ENCODE measurements around the gene CLK2.

The CLK2 gene

DNA sequence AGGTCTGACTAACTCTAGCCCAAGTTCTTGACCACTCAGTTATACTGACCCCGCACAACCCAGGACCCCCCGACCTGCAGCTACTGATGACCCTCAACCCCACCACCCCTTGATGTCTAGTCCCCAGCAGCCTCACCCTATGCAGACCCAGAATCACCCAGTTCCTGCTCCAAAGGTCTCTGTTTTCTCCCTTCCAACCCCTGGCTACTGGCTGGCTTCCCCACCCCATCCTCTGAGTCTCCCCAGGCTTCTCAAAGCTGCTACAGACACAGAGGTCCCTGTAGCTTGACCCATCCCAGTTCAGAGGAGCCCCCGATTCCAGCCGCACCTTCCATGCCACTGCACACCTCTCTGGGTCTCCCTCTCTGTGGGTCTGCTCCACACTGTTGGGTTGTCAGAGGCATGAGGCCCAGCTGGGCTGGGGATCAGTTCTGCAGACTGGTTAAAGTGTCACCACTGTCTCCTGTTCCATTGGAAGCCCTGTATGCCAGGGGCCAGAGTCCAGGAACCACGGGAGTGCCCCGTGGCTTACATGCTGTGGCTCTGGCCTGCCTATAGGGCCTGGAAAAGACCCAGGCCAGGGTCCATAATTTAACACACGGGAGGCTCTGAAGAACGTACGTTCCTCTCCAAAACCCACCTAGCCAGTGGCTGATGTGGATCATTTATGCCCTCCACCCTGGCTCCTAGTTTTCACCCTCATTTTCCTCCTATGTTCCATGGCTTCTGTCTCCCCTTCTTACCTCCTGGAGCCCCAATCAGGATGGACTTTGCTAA is 27.4 kb upstream of the CLK2 start:
- no peaks in the 10 kb centered on the region for H3K36me3 ChIP-seq (replicated peaks in 1 of 2; ENCODE audit: control insufficient read depth in 2 of 2, insufficient read depth in 2 of 2, low read length in 2 of 2)
- no peak overlapping the region for H3K4me3 ChIP-seq (ENCODE audit: low read length in 2 of 2)
- no peak overlapping the region for H4K91ac ChIP-seq (ENCODE audit: low read depth, low read length, poor library complexity)
- H2AK5ac ChIP-seq (ENCODE audit: low read depth, low read length) = peak overlapping the region; percentile 89
- H4K8ac ChIP-seq (ENCODE audit: low read depth, low read length) = no peak overlapping the region
- no CpG with 5 or more reads among the region's 9 CpGs for WGBS, 2 donors (ENCODE audit: extremely low coverage in 2 of 2, insufficient read length in 2 of 2, insufficient replicate concordance in 1 of 2)
- peak overlapping the region; percentile 88 for H2BK15ac ChIP-seq (ENCODE audit: low read length)
- no peak overlapping the region for H3K9ac ChIP-seq (ENCODE audit: low read depth, low read length, poor library complexity)
- H3K23ac ChIP-seq (ENCODE audit: low read depth, low read length, poor library complexity) = no peak overlapping the region
- H2AFZ ChIP-seq (ENCODE audit: low read length) = peak overlapping the region; percentile 49
- peaks cover 0 to 2% of the 10 kb centered on the region in 2 donors for H3K4me1 ChIP-seq (ENCODE audit: control insufficient read depth in 2 of 2, insufficient read depth in 1 of 2, low read depth in 1 of 2, low read length in 2 of 2)
- H3K4me2 ChIP-seq (ENCODE audit: insufficient read depth, low read length, poor library complexity, severe bottlenecking) = no peak overlapping the region
- no peak overlapping the region for H2BK120ac ChIP-seq (ENCODE audit: low read depth, low read length)
- no peak overlapping the region for H3K14ac ChIP-seq (ENCODE audit: low read length)
- peak overlapping the region; percentile 31 for H3K18ac ChIP-seq (ENCODE audit: low read length)
- H2BK12ac ChIP-seq (ENCODE audit: low read length) = peak overlapping the region; percentile 31
- no peaks in the 10 kb centered on the region for H3K79me1 ChIP-seq (ENCODE audit: low read depth, low read length)
- peaks cover 0 to 4% of the 10 kb centered on the region in 2 donors for H3K9me3 ChIP-seq (replicated peaks in 1 of 2; ENCODE audit: control insufficient read depth in 2 of 2, insufficient read depth in 1 of 2, low read depth in 1 of 2, low read length in 2 of 2)
- no peak for DNase-seq (ENCODE audit: low spot score)
- H3K4ac ChIP-seq (ENCODE audit: low read length) = no peak overlapping the region
- H2BK5ac ChIP-seq (ENCODE audit: low read length) = no peak overlapping the region
- H3K27ac ChIP-seq (replicated peaks; ENCODE audit: low read length) = no peak overlapping the region
- H3K27me3 ChIP-seq (ENCODE audit: control insufficient read depth in 3 of 3, insufficient read depth in 3 of 3, low read depth in 1 of 3, low read length in 3 of 3) = peaks cover 0 to 11% (median 6%) of the 10 kb centered on the region in 3 experiments

DNA sequence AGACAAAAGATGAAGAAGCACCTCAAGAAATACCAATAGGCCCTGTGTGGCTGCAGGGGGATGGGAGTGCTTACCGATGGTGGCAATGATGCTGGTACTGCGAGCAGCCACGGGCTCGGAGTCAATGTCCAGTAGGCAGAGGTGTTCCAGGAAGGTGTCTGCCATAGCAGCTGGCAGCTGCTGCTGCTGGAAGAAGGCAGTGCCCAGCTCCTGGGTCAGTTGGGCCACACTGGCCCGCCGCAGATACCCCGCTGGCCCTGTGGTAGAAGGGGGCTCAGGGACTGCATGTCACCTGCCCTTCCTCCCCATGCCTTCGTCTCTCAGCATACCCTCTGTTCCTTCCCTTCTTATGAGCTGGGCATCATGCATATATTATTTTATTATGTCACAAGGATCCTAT is 26.7 kb upstream of the CLK2 start:
- H4K91ac ChIP-seq (ENCODE audit: low read depth, low read length, poor library complexity) = no peak overlapping the region
- H2BK12ac ChIP-seq (ENCODE audit: low read length) = no peak overlapping the region
- no CpG with 5 or more reads among the region's 8 CpGs for WGBS, 2 donors (ENCODE audit: extremely low coverage in 2 of 2, insufficient read length in 2 of 2, insufficient replicate concordance in 1 of 2)
- no peak overlapping the region for H2BK5ac ChIP-seq (ENCODE audit: low read length)
- peak overlapping the region; percentile 79 for H2AK5ac ChIP-seq (ENCODE audit: low read depth, low read length)
- H3K4ac ChIP-seq (ENCODE audit: low read length) = no peak overlapping the region
- H3K4me2 ChIP-seq (ENCODE audit: insufficient read depth, low read length, poor library complexity, severe bottlenecking) = no peak overlapping the region
- H3K36me3 ChIP-seq (replicated peaks in 1 of 2; ENCODE audit: control insufficient read depth in 2 of 2, insufficient read depth in 2 of 2, low read length in 2 of 2) = no peaks in the 10 kb centered on the region
- no peak overlapping the region for H3K4me3 ChIP-seq (ENCODE audit: low read length in 2 of 2)
- DNase-seq (ENCODE audit: low spot score) = no peak
- no peak overlapping the region for H2BK120ac ChIP-seq (ENCODE audit: low read depth, low read length)
- peaks cover 0 to 5% of the 10 kb centered on the region in 2 donors for H3K9me3 ChIP-seq (replicated peaks in 1 of 2; ENCODE audit: control insufficient read depth in 2 of 2, insufficient read depth in 1 of 2, low read depth in 1 of 2, low read length in 2 of 2)
- H3K23ac ChIP-seq (ENCODE audit: low read depth, low read length, poor library complexity) = no peak overlapping the region
- H2AFZ ChIP-seq (ENCODE audit: low read length) = no peak overlapping the region
- peaks cover 0 to 18% (median 13%) of the 10 kb centered on the region in 3 experiments for H3K27me3 ChIP-seq (ENCODE audit: control insufficient read depth in 3 of 3, insufficient read depth in 3 of 3, low read depth in 1 of 3, low read length in 3 of 3)
- peaks cover 2% of the 10 kb centered on the region in 2 donors for H3K4me1 ChIP-seq (ENCODE audit: control insufficient read depth in 2 of 2, insufficient read depth in 1 of 2, low read depth in 1 of 2, low read length in 2 of 2)
- H3K9ac ChIP-seq (ENCODE audit: low read depth, low read length, poor library complexity) = no peak overlapping the region
- H3K14ac ChIP-seq (ENCODE audit: low read length) = no peak overlapping the region
- no peaks in the 10 kb centered on the region for H3K79me1 ChIP-seq (ENCODE audit: low read depth, low read length)
- H4K8ac ChIP-seq (ENCODE audit: low read depth, low read length) = no peak overlapping the region
- peak overlapping the region; percentile 19 for H3K18ac ChIP-seq (ENCODE audit: low read length)
- H2BK15ac ChIP-seq (ENCODE audit: low read length) = no peak overlapping the region
- H3K27ac ChIP-seq (replicated peaks; ENCODE audit: low read length) = no peak overlapping the region

DNA sequence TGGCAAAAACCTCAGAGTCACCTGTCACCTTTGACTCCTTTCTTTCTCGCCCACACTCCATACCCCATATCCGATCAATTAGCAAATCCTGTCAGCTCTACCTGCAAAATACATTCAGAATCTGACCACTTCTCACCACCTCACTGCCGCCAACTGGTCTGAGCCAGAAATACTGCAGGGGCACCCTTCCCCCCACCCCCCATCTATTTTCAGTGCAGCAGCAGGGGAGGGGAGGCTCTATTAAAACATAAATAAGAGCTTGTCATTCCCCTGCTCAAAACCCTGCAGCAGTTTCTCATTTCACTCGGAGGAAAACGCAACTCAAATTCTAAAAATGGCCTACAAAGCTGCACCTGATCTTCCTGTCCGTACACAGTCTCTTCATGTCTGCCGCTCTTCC is 24.1 kb upstream of the CLK2 start:
- DNase-seq (ENCODE audit: low spot score) = no peak
- Histone ChIP-seq H3K14ac (ENCODE audit: low read length) (no peak overlapping the region), H3K27me3 (ENCODE audit: control insufficient read depth in 3 of 3, insufficient read depth in 3 of 3, low read depth in 1 of 3, low read length in 3 of 3) (peaks cover 3 to 41% (median 24%) of the 10 kb centered on the region in 3 experiments), H3K23ac (ENCODE audit: low read depth, low read length, poor library complexity) (no peak overlapping the region), H2BK12ac (ENCODE audit: low read length) (no peak overlapping the region), H3K79me1 (ENCODE audit: low read depth, low read length) (no peaks in the 10 kb centered on the region), H3K9ac (ENCODE audit: low read depth, low read length, poor library complexity) (no peak overlapping the region), H3K18ac (ENCODE audit: low read length) (no peak overlapping the region), H4K8ac (ENCODE audit: low read depth, low read length) (no peak overlapping the region), H3K27ac (replicated peaks; ENCODE audit: low read length) (no peak overlapping the region), H4K91ac (ENCODE audit: low read depth, low read length, poor library complexity) (no peak overlapping the region), H3K4me1 (ENCODE audit: control insufficient read depth in 2 of 2, insufficient read depth in 1 of 2, low read depth in 1 of 2, low read length in 2 of 2) (peaks cover 2 to 3% of the 10 kb centered on the region in 2 donors), H3K4me2 (ENCODE audit: insufficient read depth, low read length, poor library complexity, severe bottlenecking) (no peak overlapping the region), H2BK120ac (ENCODE audit: low read depth, low read length) (no peak overlapping the region), H2AK5ac (ENCODE audit: low read depth, low read length) (no peak overlapping the region), H3K4ac (ENCODE audit: low read length) (no peak overlapping the region), H3K36me3 (replicated peaks in 1 of 2; ENCODE audit: control insufficient read depth in 2 of 2, insufficient read depth in 2 of 2, low read length in 2 of 2) (no peaks in the 10 kb centered on the region), H2BK15ac (ENCODE audit: low read length) (no peak overlapping the region), H2AFZ (ENCODE audit: low read length) (peak overlapping the region; percentile 52), H3K9me3 (replicated peaks in 1 of 2; ENCODE audit: control insufficient read depth in 2 of 2, insufficient read depth in 1 of 2, low read depth in 1 of 2, low read length in 2 of 2) (peaks cover 0 to 15% of the 10 kb centered on the region in 2 donors), H2BK5ac (ENCODE audit: low read length) (no peak overlapping the region), H3K4me3 (ENCODE audit: low read length in 2 of 2) (no peak overlapping the region)
- no CpG with 5 or more reads among the region's 7 CpGs for WGBS, 2 donors (ENCODE audit: extremely low coverage in 2 of 2, insufficient read length in 2 of 2, insufficient replicate concordance in 1 of 2)

DNA sequence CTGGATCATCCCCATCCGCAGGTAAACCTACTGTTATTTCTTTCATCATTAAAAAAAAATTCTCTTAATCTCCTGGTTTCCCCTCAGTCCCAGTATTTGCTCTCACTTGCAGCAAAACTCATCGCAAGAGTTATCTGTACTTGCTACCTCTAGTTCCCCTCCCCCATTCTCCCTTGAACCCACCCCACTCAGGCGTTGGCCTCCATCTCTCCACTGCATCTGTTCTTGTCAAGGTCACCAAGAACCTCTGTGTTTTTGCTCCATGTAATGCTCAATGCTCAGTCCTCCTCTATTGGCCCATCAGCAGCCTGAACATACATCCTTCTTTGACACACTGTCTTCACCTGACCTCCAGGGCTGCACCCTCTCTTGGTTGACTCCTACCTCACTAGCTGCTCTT is 23.4 kb upstream of the CLK2 start:
- H2BK15ac ChIP-seq (ENCODE audit: low read length) = no peak overlapping the region
- H3K27me3 ChIP-seq (ENCODE audit: control insufficient read depth in 3 of 3, insufficient read depth in 3 of 3, low read depth in 1 of 3, low read length in 3 of 3) = peaks cover 3 to 41% (median 24%) of the 10 kb centered on the region in 3 experiments
- no peak overlapping the region for H3K27ac ChIP-seq (replicated peaks; ENCODE audit: low read length)
- H3K4me3 ChIP-seq (ENCODE audit: low read length in 2 of 2) = no peak overlapping the region
- H3K79me1 ChIP-seq (ENCODE audit: low read depth, low read length) = no peaks in the 10 kb centered on the region
- no peak overlapping the region for H3K4me2 ChIP-seq (ENCODE audit: insufficient read depth, low read length, poor library complexity, severe bottlenecking)
- no peak overlapping the region for H2AFZ ChIP-seq (ENCODE audit: low read length)
- no peak overlapping the region for H2BK120ac ChIP-seq (ENCODE audit: low read depth, low read length)
- H4K8ac ChIP-seq (ENCODE audit: low read depth, low read length) = no peak overlapping the region
- H3K9ac ChIP-seq (ENCODE audit: low read depth, low read length, poor library complexity) = no peak overlapping the region
- H3K23ac ChIP-seq (ENCODE audit: low read depth, low read length, poor library complexity) = no peak overlapping the region
- H3K18ac ChIP-seq (ENCODE audit: low read length) = no peak overlapping the region
- no peak overlapping the region for H4K91ac ChIP-seq (ENCODE audit: low read depth, low read length, poor library complexity)
- no peak overlapping the region for H2BK12ac ChIP-seq (ENCODE audit: low read length)
- no peak overlapping the region for H3K4ac ChIP-seq (ENCODE audit: low read length)
- no peak overlapping the region for H3K14ac ChIP-seq (ENCODE audit: low read length)
- no peak overlapping the region for H2BK5ac ChIP-seq (ENCODE audit: low read length)
- no peaks in the 10 kb centered on the region for H3K36me3 ChIP-seq (replicated peaks in 1 of 2; ENCODE audit: control insufficient read depth in 2 of 2, insufficient read depth in 2 of 2, low read length in 2 of 2)
- WGBS, 2 donors (ENCODE audit: extremely low coverage in 2 of 2, insufficient read length in 2 of 2, insufficient replicate concordance in 1 of 2) = no CpG with 5 or more reads among the region's 3 CpGs
- no peak for DNase-seq (ENCODE audit: low spot score)
- H3K9me3 ChIP-seq (replicated peaks in 1 of 2; ENCODE audit: control insufficient read depth in 2 of 2, insufficient read depth in 1 of 2, low read depth in 1 of 2, low read length in 2 of 2) = peaks cover 0 to 15% of the 10 kb centered on the region in 2 donors
- peaks cover 2 to 3% of the 10 kb centered on the region in 2 donors for H3K4me1 ChIP-seq (ENCODE audit: control insufficient read depth in 2 of 2, insufficient read depth in 1 of 2, low read depth in 1 of 2, low read length in 2 of 2)
- no peak overlapping the region for H2AK5ac ChIP-seq (ENCODE audit: low read depth, low read length)

Measured in neuronal stem cell (in vitro differentiated cells).